Esophagus (tissue), 2 donors: ENCODE measurements around the gene P4HA2. TPM values are rescaled to one million over a fixed set of nuclear protein-coding genes. Genes with fewer than 3 reads are reported as not detected.

Experiments used
- H3K27ac ChIP-seq, 2 donors: one replicate each; pipeline ENCODE4 v1.5.1; 2013; ENCODE audit warnings: low read depth in 2 of 2, mild to moderate bottlenecking in 2 of 2, inconsistent platforms in 1 of 2, low read length in 1 of 2, moderate library complexity in 1 of 2
- H3K27me3 ChIP-seq, 2 donors: one replicate each; pipeline ENCODE4 v1.6.1; 2013; ENCODE audit warnings: low read length in 2 of 2, control low read depth in 1 of 2, mild to moderate bottlenecking in 1 of 2; ENCODE audit not compliant: insufficient read depth in 2 of 2, control insufficient read depth in 1 of 2
- H3K36me3 ChIP-seq, 2 donors: one replicate each; pipeline ENCODE4 v1.6.1; 2013; ENCODE audit warnings: low read length in 1 of 2; ENCODE audit not compliant: control insufficient read depth in 2 of 2, insufficient read depth in 2 of 2
- H3K4me1 ChIP-seq, 2 donors: one replicate each; pipeline ENCODE4 v1.6.1; 2013; ENCODE audit warnings: low read length in 1 of 2; ENCODE audit not compliant: control insufficient read depth in 2 of 2, insufficient read depth in 2 of 2
- H3K4me3 ChIP-seq, 2 donors: one replicate each; pipeline ENCODE4 v1.5.1; 2013; ENCODE audit warnings: low read length in 2 of 2, mild to moderate bottlenecking in 2 of 2, low read depth in 1 of 2, moderate library complexity in 1 of 2
- H3K9me3 ChIP-seq, 2 donors: one replicate each; pipeline ENCODE4 v1.6.1; 2013; ENCODE audit warnings: mild to moderate bottlenecking in 2 of 2, low read depth in 1 of 2, low read length in 1 of 2, moderate library complexity in 1 of 2; ENCODE audit not compliant: control insufficient read depth in 2 of 2, insufficient read depth in 1 of 2
- WGBS, 2 donors: extraction: QIAGEN DNeasy Blood & Tissue Kit; methylation state at CpG; one replicate each; pipeline ENCODE4 v1.1.7; 2013; 5-methylcytosine and 5-hydroxymethylcytosine counted together
- polyA plus RNA-seq, 2 donors: library from polyadenylated mRNA; stranded (reverse); fragments of 200-250 nt; gene quantifications; one replicate each; pipeline ENCODE4 v1.2.3, GENCODE V29; 2013
- donor health status: healthy with polysubstance abuse.
- donor health status: Bipolar disorder and iron deficiency.

P4HA2 gene
- polyA plus RNA-seq, 2 donors: 11.5 to 11.9 TPM

GRCh38 chr5:132264546-132265335 is 37.1 kb upstream of the P4HA2 start:
- H3K4me1 ChIP-seq: peaks cover 2 to 24% of the 10 kb centered on the region in 2 donors
- no peak overlapping the region for H3K4me3 ChIP-seq
- H3K9me3 ChIP-seq: no peaks in the 10 kb centered on the region
- peak overlapping the region; percentile 75 to 80 for H3K27ac ChIP-seq
- 64 to 72% methylated on average over 4 of the region's 4 CpGs for WGBS, 2 donors
- H3K27me3 ChIP-seq: no peaks in the 10 kb centered on the region
- H3K36me3 ChIP-seq: peaks cover 2 to 19% of the 10 kb centered on the region in 2 donors

GRCh38 chr5:132263548-132264261 is 36.1 kb upstream of the P4HA2 start:
- Histone ChIP-seq H3K27me3 (no peaks in the 10 kb centered on the region), H3K4me3 (no peak overlapping the region), H3K4me1 (peaks cover 2 to 30% of the 10 kb centered on the region in 2 donors), H3K36me3 (peaks cover 0 to 13% of the 10 kb centered on the region in 2 donors), H3K9me3 (no peaks in the 10 kb centered on the region), H3K27ac (peak overlapping the region; percentile 19 to 52)
- 59 to 64% methylated on average over 7 of the region's 7 CpGs for WGBS, 2 donors

- Histone ChIP-seq H3K4me3 (no peak overlapping the region), H3K36me3 (peaks cover 0 to 12% of the 10 kb centered on the region in 2 donors), H3K9me3 (no peaks in the 10 kb centered on the region), H3K4me1 (peaks cover 2 to 30% of the 10 kb centered on the region in 2 donors), H3K27me3 (no peaks in the 10 kb centered on the region), H3K27ac (peak overlapping the region; percentile 19 to 52)
- 92 to 94% methylated on average over 2 of the region's 2 CpGs for WGBS, 2 donors
Observed at GRCh38 chr5:132262882-132263547, 35.4 kb upstream of the P4HA2 start.

GRCh38 chr5:132261881-132262845 is 34.5 kb upstream of the P4HA2 start:
- H3K4me1 ChIP-seq: peaks cover 2 to 30% of the 10 kb centered on the region in 2 donors
- H3K27me3 ChIP-seq: no peaks in the 10 kb centered on the region
- H3K27ac ChIP-seq: peak overlapping the region in 1 of 2 donors; percentile 50
- no peak overlapping the region for H3K4me3 ChIP-seq
- H3K9me3 ChIP-seq: no peaks in the 10 kb centered on the region
- WGBS, 2 donors: 88 to 89% methylated on average over 7 of the region's 7 CpGs
- H3K36me3 ChIP-seq: peaks cover 0 to 12% of the 10 kb centered on the region in 2 donors

- H3K27ac ChIP-seq: peak overlapping the region; percentile 37 to 62
- no peaks in the 10 kb centered on the region for H3K9me3 ChIP-seq
- no peak overlapping the region for H3K4me3 ChIP-seq
- no peaks in the 10 kb centered on the region for H3K27me3 ChIP-seq
- H3K4me1 ChIP-seq: peaks cover 2 to 32% of the 10 kb centered on the region in 2 donors
- peaks cover 0 to 12% of the 10 kb centered on the region in 2 donors for H3K36me3 ChIP-seq
- 18 to 21% methylated on average over 6 of the region's 6 CpGs for WGBS, 2 donors
Observed at GRCh38 chr5:132260714-132261551, 33.3 kb upstream of the P4HA2 start.

GRCh38 chr5:132260051-132260450 is 32.4 kb upstream of the P4HA2 start:
- H3K27ac ChIP-seq: peak overlapping the region; percentile 91 to 96
- H3K4me1 ChIP-seq: peaks cover 2 to 27% of the 10 kb centered on the region in 2 donors
- H3K9me3 ChIP-seq: no peaks in the 10 kb centered on the region
- peak overlapping the region in 1 of 2 donors; percentile 79 for H3K4me3 ChIP-seq
- H3K27me3 ChIP-seq: no peaks in the 10 kb centered on the region
- peaks cover 0 to 12% of the 10 kb centered on the region in 2 donors for H3K36me3 ChIP-seq
- 24 to 35% methylated on average over 6 of the region's 6 CpGs for WGBS, 2 donors

- Histone ChIP-seq H3K9me3 (no peaks in the 10 kb centered on the region), H3K36me3 (peaks cover 0 to 12% of the 10 kb centered on the region in 2 donors), H3K4me1 (peaks cover 7 to 33% of the 10 kb centered on the region in 2 donors), H3K27me3 (no peaks in the 10 kb centered on the region), H3K27ac (peak overlapping the region; percentile 91 to 96), H3K4me3 (peak overlapping the region; percentile 73 to 79)
- WGBS, 2 donors: 30 to 49% methylated on average over 22 to 24 of the region's 24 CpGs
Observed at GRCh38 chr5:132259069-132259851, 31.6 kb upstream of the P4HA2 start.
